WI38 (cell line): ENCODE results near the gene CCDC27.

Experiments used
- H3K4me3 ChIP-seq: 2 replicates; pipeline ENCODE4 v1.5.1; 2011; ENCODE audit warnings: low read depth, mild to moderate bottlenecking, control low read depth, low read length
- CTCF ChIP-seq: IDR thresholded peaks from 2 replicates; pipeline ENCODE4 v1.5.1; 2012; ENCODE audit warnings: low read depth, mild to moderate bottlenecking, control low read depth, low read length

The CCDC27 gene

GRCh38 chr1:3713840-3714239, 38.4 kb upstream of the CCDC27 start:
- H3K4me3 ChIP-seq: no peak overlapping the region
- no peak for TF ChIP-seq CTCF

- TF ChIP-seq CTCF: no peak
- no peak overlapping the region for H3K4me3 ChIP-seq
These were observed 37.9 kb upstream of the CCDC27 start for GRCh38 chr1:3714284-3714741.

- no peak overlapping the region for H3K4me3 ChIP-seq
- TF ChIP-seq CTCF: no peak
These were observed 37.4 kb upstream of the CCDC27 start for GRCh38 chr1:3714814-3715213.

GRCh38 chr1:3716351-3716750, 35.9 kb upstream of the CCDC27 start:
- TF ChIP-seq CTCF: no peak

GRCh38 chr1:3717041-3717714, 35.1 kb upstream of the CCDC27 start:
- TF ChIP-seq CTCF: no peak
- no peak overlapping the region for H3K4me3 ChIP-seq

More at GRCh38 chr1:3716351-3716750, 35.9 kb upstream of the CCDC27 start:
- no peak overlapping the region for H3K4me3 ChIP-seq

- H3K4me3 ChIP-seq: no peak overlapping the region
- no peak for TF ChIP-seq CTCF
These were observed 34.3 kb upstream of the CCDC27 start for GRCh38 chr1:3717715-3718601.

- no peak overlapping the region for H3K4me3 ChIP-seq
- no peak for TF ChIP-seq CTCF
These were observed 33.5 kb upstream of the CCDC27 start for GRCh38 chr1:3718764-3719163.
